GM21528 (cell line): ENCODE data around the gene DPCD.
A peak's percentile ranks its signal among the peaks of the same experiment; 100 is the strongest.

Experiments
- ATAC-seq: cut with Tn5 transposase; IDR thresholded peaks from one replicate; pipeline ENCODE4 v1.9.1; 2021; ENCODE audit warnings: mild to moderate bottlenecking, moderate library complexity; ENCODE audit not compliant: unreplicated experiment, low FRiP score

Gene DPCD

GRCh38 chr10:101566333-101567164, 21.6 kb upstream of the DPCD start:
- ATAC-seq: no peak

- ATAC-seq: no peak
Observed at GRCh38 chr10:101567165-101568006, 20.7 kb upstream of the DPCD start.

- ATAC-seq: no peak
Observed at GRCh38 chr10:101568054-101568745, 19.9 kb upstream of the DPCD start.

GRCh38 chr10:101569323-101569621, 18.8 kb upstream of the DPCD start:
- ATAC-seq: no peak

- ATAC-seq: peak; percentile 61
Observed at GRCh38 chr10:101569622-101570427, 18.3 kb upstream of the DPCD start.

GRCh38 chr10:101570428-101571270, 17.5 kb upstream of the DPCD start:
- ATAC-seq: no peak

GRCh38 chr10:101571271-101571925, 16.7 kb upstream of the DPCD start:
- ATAC-seq: no peak

GRCh38 chr10:101572126-101572525, 16.0 kb upstream of the DPCD start:
- ATAC-seq: no peak

GRCh38 chr10:101572785-101573184, 15.3 kb upstream of the DPCD start:
- ATAC-seq: no peak

- no peak for ATAC-seq
Observed at GRCh38 chr10:101573885-101574753, 14.0 kb upstream of the DPCD start.

GRCh38 chr10:101575091-101575490, 13.0 kb upstream of the DPCD start:
- no peak for ATAC-seq

GRCh38 chr10:101575580-101576210, 12.4 kb upstream of the DPCD start:
- ATAC-seq: no peak

- no peak for ATAC-seq
Observed at GRCh38 chr10:101576211-101576863, 11.8 kb upstream of the DPCD start.

- no peak for ATAC-seq
Observed at GRCh38 chr10:101577121-101577871, 10.8 kb upstream of the DPCD start.

GRCh38 chr10:101578192-101578591, 9.9 kb upstream of the DPCD start:
- no peak for ATAC-seq

- ATAC-seq: no peak
Observed at GRCh38 chr10:101578803-101579515, 9.2 kb upstream of the DPCD start.
